ENCODE data around the gene CARD14. TPM values are rescaled to one million over a fixed set of nuclear protein-coding genes. Genes with fewer than 3 reads are reported as not detected.
"Not testable (repeated sequence)": the region's sequence is repeated elsewhere in the genome, so short reads cannot be mapped to it uniquely, and the experiment has no call there.

Gene CARD14
- total and polyA plus RNA-seq, 12 donors = 0.11 to 0.33 (median 0.14) TPM; not detected in 6

- no peak for TF ChIP-seq CTCF (IDR thresholded peaks at IDR 0.05)
- no peak for ATAC-seq
- intact Hi-C loops (cut with DNase I) = no loop called here
These were observed 28.4 kb downstream of the CARD14 start for GRCh38 chr17:80198144-80198661.

GRCh38 chr17:80199295-80199694 lies 29.5 kb downstream of the CARD14 start:
- H3K4me1 ChIP-seq; H3K27me3 ChIP-seq; H3K4me3 ChIP-seq; intact Hi-C loops (cut with DNase I); H3K9me3 ChIP-seq; H3K36me3 ChIP-seq; H3K27ac ChIP-seq; ATAC-seq; DNase-seq: not testable (repeated sequence)
- WGBS, 2 donors = 78% methylated on average over 6 of the region's 6 CpGs

More at GRCh38 chr17:80198144-80198661, 28.4 kb downstream of the CARD14 start:
- Histone ChIP-seq H3K27me3 (peaks cover 0 to 11% (median 0%) of the 10 kb centered on the region in 7 donors), H3K4me1 (no peaks in the 10 kb centered on the region), H3K9me3 (no peaks in the 10 kb centered on the region), H3K4me3 (no peak overlapping the region), H3K36me3 (no peaks in the 10 kb centered on the region), H3K27ac (no peak overlapping the region)
- DNase-seq = no peak
- WGBS, 2 donors = 78% methylated on average over 26 to 27 of the region's 27 CpGs

- Histone ChIP-seq H3K9me3 (no peaks in the 10 kb centered on the region), H3K27ac (no peak overlapping the region), H3K27me3 (no peaks in the 10 kb centered on the region), H3K36me3 (no peaks in the 10 kb centered on the region), H3K4me1 (no peaks in the 10 kb centered on the region), H3K4me3 (no peak overlapping the region)
- no peak for TF ChIP-seq CTCF (IDR thresholded peaks at IDR 0.05)
- DNase-seq (no peak), ATAC-seq (no peak)
- intact Hi-C loops (cut with DNase I) = no loop called here
- 88% methylated on average over 15 of the region's 15 CpGs for WGBS, 2 donors
These were observed 31.6 kb downstream of the CARD14 start for GRCh38 chr17:80201446-80201845.

- peaks cover 0 to 6% (median 0%) of the 10 kb centered on the region in 9 donors for H3K4me1 ChIP-seq
- H3K9me3 ChIP-seq = no peaks in the 10 kb centered on the region
- peaks cover 0 to 3% (median 0%) of the 10 kb centered on the region in 9 donors for H3K36me3 ChIP-seq
- no peak for TF ChIP-seq CTCF (IDR thresholded peaks at IDR 0.05)
- no peak overlapping the region for H3K4me3 ChIP-seq
- WGBS, 2 donors = 89 to 91% methylated on average over 17 of the region's 17 CpGs
- intact Hi-C loops (cut with DNase I) = no loop called here
- DNase-seq (no peak), ATAC-seq (no peak)
- no peak overlapping the region for H3K27ac ChIP-seq
- no peaks in the 10 kb centered on the region for H3K27me3 ChIP-seq
These were observed 32.4 kb downstream of the CARD14 start for GRCh38 chr17:80202197-80202596.

- DNase-seq = no peak
- Histone ChIP-seq H3K4me3 (no peak overlapping the region), H3K9me3 (no peaks in the 10 kb centered on the region), H3K27me3 (no peaks in the 10 kb centered on the region), H3K36me3 (peaks cover 0 to 9% (median 0%) of the 10 kb centered on the region in 9 donors), H3K27ac (no peak overlapping the region), H3K4me1 (peaks cover 0 to 6% (median 0%) of the 10 kb centered on the region in 9 donors)
- 84 to 90% methylated on average over 9 to 11 of the region's 11 CpGs for WGBS, 2 donors
- no peak for ATAC-seq
- intact Hi-C loops (cut with DNase I) = no loop called here
- no peak for TF ChIP-seq CTCF (IDR thresholded peaks at IDR 0.05)
These were observed 33.7 kb downstream of the CARD14 start for GRCh38 chr17:80203471-80203963.

Data from heart right ventricle (tissue), 16 donors.